Measurements from ENCODE around the gene MACROD2.

MACROD2 gene

DNA sequence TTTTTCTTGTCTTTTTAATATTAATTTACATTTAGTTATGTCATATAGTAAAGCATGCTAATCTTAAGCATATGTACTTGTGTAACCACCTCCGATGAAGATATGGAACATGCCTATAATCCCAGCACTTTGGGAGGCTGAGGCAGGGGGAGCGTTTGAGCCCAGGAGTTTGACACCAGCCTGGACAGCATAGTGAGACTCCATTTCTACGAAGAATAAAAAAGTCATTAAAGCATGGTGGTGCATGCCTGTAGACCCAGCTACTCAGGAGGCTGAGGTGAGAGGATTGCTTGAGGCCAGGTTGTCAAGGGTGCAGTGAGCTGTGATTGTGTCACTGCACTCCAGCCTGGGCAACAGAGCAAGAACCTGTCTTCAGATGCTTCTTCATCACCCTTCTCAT lies 970.9 kb downstream of the MACROD2 start (continued):
- TF ChIP-seq, protein P1, sequence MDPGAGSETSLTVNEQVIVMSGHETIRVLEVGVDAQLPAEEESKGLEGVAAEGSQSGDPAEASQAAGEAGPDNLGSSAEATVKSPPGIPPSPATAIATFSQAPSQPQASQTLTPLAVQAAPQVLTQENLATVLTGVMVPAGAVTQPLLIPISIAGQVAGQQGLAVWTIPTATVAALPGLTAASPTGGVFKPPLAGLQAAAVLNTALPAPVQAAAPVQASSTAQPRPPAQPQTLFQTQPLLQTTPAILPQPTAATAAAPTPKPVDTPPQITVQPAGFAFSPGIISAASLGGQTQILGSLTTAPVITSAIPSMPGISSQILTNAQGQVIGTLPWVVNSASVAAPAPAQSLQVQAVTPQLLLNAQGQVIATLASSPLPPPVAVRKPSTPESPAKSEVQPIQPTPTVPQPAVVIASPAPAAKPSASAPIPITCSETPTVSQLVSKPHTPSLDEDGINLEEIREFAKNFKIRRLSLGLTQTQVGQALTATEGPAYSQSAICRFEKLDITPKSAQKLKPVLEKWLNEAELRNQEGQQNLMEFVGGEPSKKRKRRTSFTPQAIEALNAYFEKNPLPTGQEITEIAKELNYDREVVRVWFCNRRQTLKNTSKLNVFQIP (CRISPR knock-in tag; IDR thresholded peaks at IDR 0.05; ENCODE audit: borderline replicate concordance, low read depth): no peak

DNA sequence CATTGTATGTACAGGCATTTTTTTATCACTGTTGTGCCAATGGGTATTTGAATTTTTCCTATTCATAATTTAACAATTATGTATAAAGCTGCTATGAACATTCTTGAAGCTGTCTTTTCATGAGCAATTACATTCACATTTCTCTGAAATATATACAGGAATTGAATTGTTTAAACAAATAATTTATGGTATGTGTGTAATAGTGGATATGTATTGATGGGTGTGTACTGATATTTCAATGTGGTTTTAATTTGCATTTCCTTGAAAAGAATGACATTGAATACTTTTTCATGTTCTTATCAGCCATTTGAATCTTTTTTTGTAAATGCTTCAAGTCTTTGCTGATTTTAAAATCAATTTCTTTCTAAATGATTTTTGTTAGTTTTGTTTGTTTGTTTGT lies 971.5 kb downstream of the MACROD2 start:
- no peak for TF ChIP-seq ZNF70 (CRISPR knock-in tag; IDR thresholded peaks at IDR 0.05)
- no peak for TF ChIP-seq GLIS3 (CRISPR knock-in tag; IDR thresholded peaks at IDR 0.05)
- TF ChIP-seq SNAI2 (CRISPR knock-in tag; IDR thresholded peaks at IDR 0.05): no peak
- TF ChIP-seq, protein P2, sequence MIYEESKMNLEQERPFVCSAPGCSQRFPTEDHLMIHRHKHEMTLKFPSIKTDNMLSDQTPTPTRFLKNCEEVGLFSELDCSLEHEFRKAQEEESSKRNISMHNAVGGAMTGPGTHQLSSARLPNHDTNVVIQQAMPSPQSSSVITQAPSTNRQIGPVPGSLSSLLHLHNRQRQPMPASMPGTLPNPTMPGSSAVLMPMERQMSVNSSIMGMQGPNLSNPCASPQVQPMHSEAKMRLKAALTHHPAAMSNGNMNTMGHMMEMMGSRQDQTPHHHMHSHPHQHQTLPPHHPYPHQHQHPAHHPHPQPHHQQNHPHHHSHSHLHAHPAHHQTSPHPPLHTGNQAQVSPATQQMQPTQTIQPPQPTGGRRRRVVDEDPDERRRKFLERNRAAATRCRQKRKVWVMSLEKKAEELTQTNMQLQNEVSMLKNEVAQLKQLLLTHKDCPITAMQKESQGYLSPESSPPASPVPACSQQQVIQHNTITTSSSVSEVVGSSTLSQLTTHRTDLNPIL (CRISPR knock-in tag; IDR thresholded peaks at IDR 0.05; ENCODE audit: low read depth): no peak
- TF ChIP-seq, protein P3, sequence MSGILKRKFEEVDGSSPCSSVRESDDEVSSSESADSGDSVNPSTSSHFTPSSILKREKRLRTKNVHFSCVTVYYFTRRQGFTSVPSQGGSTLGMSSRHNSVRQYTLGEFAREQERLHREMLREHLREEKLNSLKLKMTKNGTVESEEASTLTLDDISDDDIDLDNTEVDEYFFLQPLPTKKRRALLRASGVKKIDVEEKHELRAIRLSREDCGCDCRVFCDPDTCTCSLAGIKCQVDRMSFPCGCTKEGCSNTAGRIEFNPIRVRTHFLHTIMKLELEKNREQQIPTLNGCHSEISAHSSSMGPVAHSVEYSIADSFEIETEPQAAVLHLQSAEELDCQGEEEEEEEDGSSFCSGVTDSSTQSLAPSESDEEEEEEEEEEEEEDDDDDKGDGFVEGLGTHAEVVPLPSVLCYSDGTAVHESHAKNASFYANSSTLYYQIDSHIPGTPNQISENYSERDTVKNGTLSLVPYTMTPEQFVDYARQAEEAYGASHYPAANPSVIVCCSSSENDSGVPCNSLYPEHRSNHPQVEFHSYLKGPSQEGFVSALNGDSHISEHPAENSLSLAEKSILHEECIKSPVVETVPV (CRISPR knock-in tag; IDR thresholded peaks at IDR 0.05): no peak
- TF ChIP-seq CSDC2 (CRISPR knock-in tag; IDR thresholded peaks at IDR 0.05): no peak
- no peak for TF ChIP-seq ZFP30 (CRISPR knock-in tag; IDR thresholded peaks at IDR 0.05)
- no peak for ATAC-seq

DNA sequence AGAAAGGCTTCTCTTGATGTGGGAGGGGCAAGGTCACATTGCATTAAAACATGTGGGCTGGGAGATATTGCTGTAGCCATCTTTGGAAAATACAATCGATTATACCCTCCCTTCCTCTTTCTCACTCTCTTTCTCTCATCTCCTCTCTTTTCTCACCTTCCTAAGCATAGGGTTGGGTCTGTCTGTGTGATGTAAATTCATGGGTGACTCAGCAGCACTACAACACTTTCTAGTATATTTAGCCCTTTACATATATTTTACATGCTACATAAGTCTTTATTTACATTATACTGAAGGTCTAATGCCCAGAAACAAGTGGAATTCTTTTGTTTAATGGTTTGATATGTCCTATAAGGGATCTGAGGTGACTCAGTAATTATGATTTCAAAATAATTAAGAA lies 976.9 kb downstream of the MACROD2 start:
- ATAC-seq: no peak
- no peak for TF ChIP-seq ZNF8 (CRISPR knock-in tag; IDR thresholded peaks at IDR 0.05)
- TF ChIP-seq, protein P4, sequence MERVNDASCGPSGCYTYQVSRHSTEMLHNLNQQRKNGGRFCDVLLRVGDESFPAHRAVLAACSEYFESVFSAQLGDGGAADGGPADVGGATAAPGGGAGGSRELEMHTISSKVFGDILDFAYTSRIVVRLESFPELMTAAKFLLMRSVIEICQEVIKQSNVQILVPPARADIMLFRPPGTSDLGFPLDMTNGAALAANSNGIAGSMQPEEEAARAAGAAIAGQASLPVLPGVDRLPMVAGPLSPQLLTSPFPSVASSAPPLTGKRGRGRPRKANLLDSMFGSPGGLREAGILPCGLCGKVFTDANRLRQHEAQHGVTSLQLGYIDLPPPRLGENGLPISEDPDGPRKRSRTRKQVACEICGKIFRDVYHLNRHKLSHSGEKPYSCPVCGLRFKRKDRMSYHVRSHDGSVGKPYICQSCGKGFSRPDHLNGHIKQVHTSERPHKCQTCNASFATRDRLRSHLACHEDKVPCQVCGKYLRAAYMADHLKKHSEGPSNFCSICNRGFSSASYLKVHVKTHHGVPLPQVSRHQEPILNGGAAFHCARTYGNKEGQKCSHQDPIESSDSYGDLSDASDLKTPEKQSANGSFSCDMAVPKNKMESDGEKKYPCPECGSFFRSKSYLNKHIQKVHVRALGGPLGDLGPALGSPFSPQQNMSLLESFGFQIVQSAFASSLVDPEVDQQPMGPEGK (CRISPR knock-in tag; IDR thresholded peaks at IDR 0.05; ENCODE audit: borderline replicate concordance): no peak

DNA sequence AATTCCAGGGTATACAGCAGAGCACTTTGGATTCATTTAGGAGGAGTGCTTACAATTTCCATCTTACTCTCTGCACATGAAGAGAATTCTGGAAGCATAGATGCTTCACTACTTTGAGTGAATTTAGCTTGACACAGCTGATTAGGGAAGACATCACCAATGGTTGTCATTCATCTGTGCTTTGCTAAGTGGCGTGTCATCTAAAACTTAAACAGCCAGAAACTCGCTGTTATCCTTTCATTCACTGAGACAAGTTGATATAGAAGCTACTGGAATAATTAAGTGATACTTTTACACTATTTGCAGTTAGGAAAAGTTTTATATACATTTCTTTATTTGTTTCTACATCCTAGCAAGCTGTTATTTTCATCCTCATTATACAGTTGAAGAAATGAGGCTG lies 977.4 kb downstream of the MACROD2 start:
- no peak for ATAC-seq
- TF ChIP-seq, protein P1 (CRISPR knock-in tag; IDR thresholded peaks at IDR 0.05; ENCODE audit: borderline replicate concordance, low read depth): no peak
- TF ChIP-seq ZFP30 (CRISPR knock-in tag; IDR thresholded peaks at IDR 0.05): no peak
- no peak for TF ChIP-seq TOX (CRISPR knock-in tag; IDR thresholded peaks at IDR 0.05; ENCODE audit: borderline replicate concordance)
- no peak for TF ChIP-seq PPARA (CRISPR knock-in tag; IDR thresholded peaks at IDR 0.05; ENCODE audit: borderline replicate concordance)
- TF ChIP-seq ZNF70 (CRISPR knock-in tag; IDR thresholded peaks at IDR 0.05): no peak
- TF ChIP-seq, protein P2 (CRISPR knock-in tag; IDR thresholded peaks at IDR 0.05; ENCODE audit: low read depth): no peak
- TF ChIP-seq, protein P4 (CRISPR knock-in tag; IDR thresholded peaks at IDR 0.05; ENCODE audit: borderline replicate concordance): no peak
- no peak for TF ChIP-seq ARNTL (CRISPR knock-in tag; IDR thresholded peaks at IDR 0.05; ENCODE audit: borderline replicate concordance, low read depth)
- TF ChIP-seq ZFP3 (CRISPR knock-in tag; IDR thresholded peaks at IDR 0.05): no peak
- no peak for TF ChIP-seq GLIS3 (CRISPR knock-in tag; IDR thresholded peaks at IDR 0.05)
- TF ChIP-seq ZC3H10 (CRISPR knock-in tag; IDR thresholded peaks at IDR 0.05): no peak
